ENCODE measurements around the gene FN1.

FN1 gene

GRCh38 chr2:215391531-215391930 lies 44.3 kb downstream of the FN1 start:
- in situ Hi-C loops (cut with HindIII; ENCODE audit: low sequenced_read_pairs): no loop called here

- in situ Hi-C loops (cut with HindIII; ENCODE audit: low sequenced_read_pairs): no loop called here
These were observed 45.3 kb downstream of the FN1 start for GRCh38 chr2:215390550-215390913.

GRCh38 chr2:215388002-215388728 lies 47.7 kb downstream of the FN1 start:
- in situ Hi-C loops (cut with HindIII; ENCODE audit: low sequenced_read_pairs): no loop called here

- in situ Hi-C loops (cut with HindIII; ENCODE audit: low sequenced_read_pairs): no loop called here
These were observed 49.3 kb downstream of the FN1 start for GRCh38 chr2:215386566-215386965.

DNA sequence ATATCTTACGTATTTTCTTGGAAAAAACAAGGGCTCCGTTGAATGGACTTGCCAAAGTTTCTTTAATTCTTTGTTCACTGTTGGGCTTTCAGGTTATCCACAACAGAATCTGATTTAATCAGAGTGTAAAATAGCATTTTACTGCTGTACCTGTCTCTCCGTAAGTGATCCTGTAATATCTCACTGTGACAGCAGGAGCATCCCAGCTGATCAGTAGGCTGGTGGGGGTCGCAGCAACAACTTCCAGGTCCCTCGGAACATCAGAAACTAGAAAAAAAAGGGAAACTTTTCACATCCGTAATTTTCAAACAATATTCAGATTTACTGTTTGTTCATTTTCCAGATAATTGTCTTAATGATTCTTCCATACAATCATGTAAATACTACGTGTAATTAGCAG lies 51.2 kb downstream of the FN1 start:
- in situ Hi-C loops (cut with HindIII; ENCODE audit: low sequenced_read_pairs): no loop called here

DNA sequence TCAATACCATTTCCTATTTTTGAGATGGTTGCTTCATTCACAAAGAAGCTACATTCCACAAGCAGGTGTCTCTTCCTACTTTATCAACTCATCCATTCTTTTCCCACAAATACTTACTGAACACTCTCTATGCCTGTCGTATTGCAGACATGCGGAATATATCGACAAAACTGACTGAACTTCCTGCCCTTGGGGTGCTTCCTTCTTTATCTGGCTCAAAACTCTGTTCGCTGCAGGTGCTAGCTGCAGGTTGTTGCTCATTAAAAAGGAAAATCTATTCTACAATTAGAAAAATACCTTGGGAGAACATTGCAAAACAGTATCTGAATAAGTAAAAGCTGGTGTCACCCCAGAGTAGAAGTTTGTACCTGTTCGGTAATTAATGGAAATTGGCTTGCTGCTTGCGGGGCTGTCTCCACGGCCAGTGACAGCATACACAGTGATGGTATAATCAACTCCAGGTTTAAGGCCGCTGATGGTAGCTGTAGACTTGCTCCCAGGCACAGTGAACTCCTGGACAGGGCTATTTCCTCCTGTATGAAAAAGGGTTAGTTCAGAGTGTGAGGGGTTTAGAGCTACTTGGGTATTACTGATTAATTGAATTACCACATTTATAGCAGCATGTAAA lies 52.1 kb downstream of the FN1 start:
- in situ Hi-C loops (cut with HindIII; ENCODE audit: low sequenced_read_pairs): no loop called here

DNA sequence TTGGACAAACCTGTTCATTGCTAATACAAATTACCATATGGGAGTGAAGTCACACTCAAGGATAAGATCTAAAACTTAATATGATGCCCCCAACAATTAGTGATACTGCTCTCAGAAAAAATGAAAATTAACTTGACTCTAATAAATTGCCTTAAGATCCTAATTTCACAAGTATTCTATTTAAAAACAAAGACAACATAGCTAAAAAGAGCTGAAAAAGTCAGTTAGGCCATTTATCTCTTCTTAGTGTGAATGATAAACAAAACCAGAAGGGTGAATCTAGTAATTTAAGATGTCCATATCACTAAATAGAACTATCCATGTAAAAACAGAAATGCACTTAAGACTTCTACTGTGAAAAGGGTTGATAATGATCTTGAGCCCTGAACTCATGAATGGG lies 53.4 kb downstream of the FN1 start:
- in situ Hi-C loops (cut with HindIII; ENCODE audit: low sequenced_read_pairs): no loop called here

- in situ Hi-C loops (cut with HindIII; ENCODE audit: low sequenced_read_pairs): no loop called here
These were observed 53.9 kb downstream of the FN1 start for GRCh38 chr2:215382011-215382410.

- in situ Hi-C loops (cut with HindIII; ENCODE audit: low sequenced_read_pairs): no loop called here
These were observed 55.2 kb downstream of the FN1 start for GRCh38 chr2:215380699-215381098.

GRCh38 chr2:215379948-215380347 lies 55.9 kb downstream of the FN1 start:
- in situ Hi-C loops (cut with HindIII; ENCODE audit: low sequenced_read_pairs): no loop called here

DNA sequence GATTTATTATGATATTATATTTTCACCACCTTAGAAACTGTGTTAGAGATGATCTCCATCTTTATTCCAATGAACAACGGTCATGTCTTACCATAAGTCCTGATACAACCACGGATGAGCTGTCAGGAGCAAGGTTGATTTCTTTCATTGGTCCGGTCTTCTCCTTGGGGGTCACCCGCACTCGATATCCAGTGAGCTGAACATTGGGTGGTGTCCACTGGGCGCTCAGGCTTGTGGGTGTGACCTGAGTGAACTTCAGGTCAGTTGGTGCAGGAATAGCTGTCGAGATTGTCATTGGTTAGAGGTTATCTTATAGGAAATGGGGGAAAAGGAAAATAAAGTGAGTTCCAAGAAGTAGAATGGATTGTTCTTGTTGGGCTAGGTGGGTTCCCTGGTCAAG lies 56.8 kb downstream of the FN1 start:
- in situ Hi-C loops (cut with HindIII; ENCODE audit: low sequenced_read_pairs): no loop called here

GRCh38 chr2:215378045-215378444 lies 57.8 kb downstream of the FN1 start:
- in situ Hi-C loops (cut with HindIII; ENCODE audit: low sequenced_read_pairs): no loop called here

DNA sequence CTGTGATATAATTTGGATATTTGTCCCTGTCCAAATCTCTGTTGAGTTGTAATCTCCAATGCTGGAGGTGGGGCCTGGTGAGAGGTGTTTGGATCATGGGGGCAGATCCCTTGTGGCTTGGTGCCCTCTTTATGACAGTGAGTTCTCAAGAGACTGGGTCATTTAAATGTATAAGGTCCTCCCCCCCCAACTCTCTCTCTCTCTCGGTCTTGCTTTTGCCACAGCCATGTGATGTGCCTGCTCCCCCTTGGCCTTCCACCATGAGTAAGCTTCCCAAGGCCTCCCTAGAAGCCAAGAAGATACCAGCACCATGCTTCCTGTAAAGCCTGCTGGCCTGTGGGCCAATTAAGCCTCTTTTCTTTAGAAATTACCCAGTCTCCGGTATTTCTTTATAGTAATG lies 58.6 kb downstream of the FN1 start:
- in situ Hi-C loops (cut with HindIII; ENCODE audit: low sequenced_read_pairs): no loop called here

DNA sequence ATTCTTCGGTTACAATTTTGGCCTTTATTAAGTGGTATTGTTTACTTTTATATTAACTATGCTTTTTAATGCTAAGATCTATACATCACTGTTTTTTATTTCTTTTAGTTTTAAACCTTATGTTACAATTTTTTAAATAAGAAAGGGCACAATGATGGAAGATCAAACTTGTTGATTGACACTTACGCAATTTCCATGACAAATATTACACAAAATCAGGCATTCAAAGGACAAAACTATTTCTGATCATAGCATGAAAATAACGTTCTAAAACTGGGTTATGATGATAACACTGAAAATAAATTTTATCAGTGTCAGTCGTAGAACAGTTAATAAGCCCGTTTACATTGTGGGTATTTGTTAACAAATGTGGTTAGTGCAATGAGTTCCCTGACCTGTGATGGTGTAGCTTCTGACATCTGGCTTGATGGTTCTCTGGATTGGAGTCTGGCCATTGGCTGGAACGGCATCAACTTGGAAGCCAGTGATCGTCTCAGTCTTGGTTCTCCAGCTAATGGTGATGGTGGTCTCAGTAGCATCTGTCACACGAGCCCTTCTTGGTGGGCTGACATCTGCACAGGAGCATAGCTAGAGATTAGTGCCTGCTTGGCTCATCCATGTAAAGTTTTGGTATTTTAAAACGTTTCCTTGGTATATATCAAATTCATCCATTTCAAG lies 59.6 kb downstream of the FN1 start:
- in situ Hi-C loops (cut with HindIII; ENCODE audit: low sequenced_read_pairs): no loop called here

GRCh38 chr2:215375467-215375830 lies 60.4 kb downstream of the FN1 start:
- in situ Hi-C loops (cut with HindIII; ENCODE audit: low sequenced_read_pairs): no loop called here

DNA sequence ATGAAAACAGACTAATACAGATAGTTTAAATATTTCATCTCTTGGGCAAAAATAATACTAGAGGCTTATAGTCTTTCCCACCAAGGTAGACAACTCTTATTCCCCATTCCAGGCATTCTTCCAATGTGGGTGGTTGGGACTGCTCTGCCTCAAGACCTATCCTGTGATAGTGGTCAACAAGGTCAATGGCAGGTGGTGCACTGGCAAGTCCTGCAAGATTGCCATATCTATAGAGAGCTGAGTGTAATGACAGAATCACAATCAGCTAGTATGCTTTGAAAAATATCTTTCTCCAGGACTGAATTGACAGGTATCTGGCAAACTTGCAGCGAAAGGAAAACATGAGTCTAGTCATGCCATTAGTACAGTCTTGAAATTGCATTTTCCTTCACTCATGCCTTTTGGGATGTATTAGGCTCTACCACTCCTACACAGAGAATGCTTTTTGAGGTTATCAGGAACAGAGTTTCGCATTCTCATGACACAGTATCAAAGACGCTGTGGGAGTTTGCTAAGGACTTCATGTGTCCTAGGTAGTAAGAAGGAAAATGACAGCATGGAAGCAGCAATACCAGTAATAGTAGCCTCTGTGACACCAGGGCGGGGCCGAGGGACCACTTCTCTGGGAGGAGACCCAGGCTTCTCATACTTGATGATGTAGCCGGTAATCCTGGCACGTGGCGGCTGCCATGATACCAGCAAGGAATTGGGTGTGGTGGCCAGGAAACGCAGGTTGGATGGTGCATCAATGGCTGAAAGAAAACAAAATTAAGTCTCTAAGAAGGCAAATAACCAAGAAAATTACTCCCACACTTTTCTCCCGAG lies 61.0 kb downstream of the FN1 start:
- in situ Hi-C loops (cut with HindIII; ENCODE audit: low sequenced_read_pairs): no loop called here

- in situ Hi-C loops (cut with HindIII; ENCODE audit: low sequenced_read_pairs): no loop called here
These were observed 61.9 kb downstream of the FN1 start for GRCh38 chr2:215374002-215374401.

GRCh38 chr2:215372968-215373649 lies 62.8 kb downstream of the FN1 start:
- in situ Hi-C loops (cut with HindIII; ENCODE audit: low sequenced_read_pairs): no loop called here

GRCh38 chr2:215371915-215372897 lies 63.7 kb downstream of the FN1 start:
- in situ Hi-C loops (cut with HindIII; ENCODE audit: low sequenced_read_pairs): no loop called here
